GM23338 (cell line): ENCODE measurements around the gene THBS2.
"Not testable (repeated sequence)": the region's sequence is repeated elsewhere in the genome, so short reads cannot be mapped to it uniquely, and the experiment has no call there.

Experiments
- POLR2AphosphoS5 ChIP-seq: IDR thresholded peaks from 2 replicates; pipeline ENCODE4 v1.6.1; 2016; ENCODE audit warnings: antibody characterized with exemption, low read depth
- TF ChIP-seq, protein P1 (sequence below), 2 experiments: fragments of 200-600 bp in 1 of 2; sonication (generic) in 1 of 2; conservative IDR thresholded peaks; 2 replicates each; pipeline versions ENCODE4 v1.5.1 to v1.6.1; 2016 to 2017; ENCODE audit warnings: antibody characterized with exemption in 2 of 2, low read depth in 2 of 2, mild to moderate bottlenecking in 2 of 2, moderate library complexity in 1 of 2

DNA sequence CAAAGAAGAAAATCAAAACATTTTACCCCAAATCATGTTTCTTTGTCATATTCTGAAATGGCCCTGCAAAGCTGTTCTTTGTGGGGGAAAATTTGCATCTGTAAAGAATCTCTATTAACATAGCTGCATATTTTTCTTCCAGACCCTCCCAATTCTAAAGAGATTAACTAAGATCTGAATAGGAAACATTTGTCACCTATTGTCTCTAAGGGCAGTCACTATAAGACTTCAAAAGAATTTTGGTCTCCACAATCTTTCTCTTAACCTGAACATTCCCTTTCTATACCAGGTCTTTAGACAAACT is 16.4 kb upstream of the THBS2 start:
- TF ChIP-seq, protein P1, sequence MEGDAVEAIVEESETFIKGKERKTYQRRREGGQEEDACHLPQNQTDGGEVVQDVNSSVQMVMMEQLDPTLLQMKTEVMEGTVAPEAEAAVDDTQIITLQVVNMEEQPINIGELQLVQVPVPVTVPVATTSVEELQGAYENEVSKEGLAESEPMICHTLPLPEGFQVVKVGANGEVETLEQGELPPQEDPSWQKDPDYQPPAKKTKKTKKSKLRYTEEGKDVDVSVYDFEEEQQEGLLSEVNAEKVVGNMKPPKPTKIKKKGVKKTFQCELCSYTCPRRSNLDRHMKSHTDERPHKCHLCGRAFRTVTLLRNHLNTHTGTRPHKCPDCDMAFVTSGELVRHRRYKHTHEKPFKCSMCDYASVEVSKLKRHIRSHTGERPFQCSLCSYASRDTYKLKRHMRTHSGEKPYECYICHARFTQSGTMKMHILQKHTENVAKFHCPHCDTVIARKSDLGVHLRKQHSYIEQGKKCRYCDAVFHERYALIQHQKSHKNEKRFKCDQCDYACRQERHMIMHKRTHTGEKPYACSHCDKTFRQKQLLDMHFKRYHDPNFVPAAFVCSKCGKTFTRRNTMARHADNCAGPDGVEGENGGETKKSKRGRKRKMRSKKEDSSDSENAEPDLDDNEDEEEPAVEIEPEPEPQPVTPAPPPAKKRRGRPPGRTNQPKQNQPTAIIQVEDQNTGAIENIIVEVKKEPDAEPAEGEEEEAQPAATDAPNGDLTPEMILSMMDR (conservative IDR thresholded peaks at IDR 0.05; ENCODE audit: low read depth in 2 of 2) = not testable (repeated sequence)
- not testable (repeated sequence) for TF ChIP-seq POLR2AphosphoS5
